Measurements from ENCODE around the gene TEAD4. TPM values are rescaled to one million over a fixed set of nuclear protein-coding genes. Genes with fewer than 3 reads are reported as not detected.

The TEAD4 gene
- total RNA-seq, 1 experiment from 2014 or later, result 96.8 TPM

- TF ChIP-seq, protein P1, sequence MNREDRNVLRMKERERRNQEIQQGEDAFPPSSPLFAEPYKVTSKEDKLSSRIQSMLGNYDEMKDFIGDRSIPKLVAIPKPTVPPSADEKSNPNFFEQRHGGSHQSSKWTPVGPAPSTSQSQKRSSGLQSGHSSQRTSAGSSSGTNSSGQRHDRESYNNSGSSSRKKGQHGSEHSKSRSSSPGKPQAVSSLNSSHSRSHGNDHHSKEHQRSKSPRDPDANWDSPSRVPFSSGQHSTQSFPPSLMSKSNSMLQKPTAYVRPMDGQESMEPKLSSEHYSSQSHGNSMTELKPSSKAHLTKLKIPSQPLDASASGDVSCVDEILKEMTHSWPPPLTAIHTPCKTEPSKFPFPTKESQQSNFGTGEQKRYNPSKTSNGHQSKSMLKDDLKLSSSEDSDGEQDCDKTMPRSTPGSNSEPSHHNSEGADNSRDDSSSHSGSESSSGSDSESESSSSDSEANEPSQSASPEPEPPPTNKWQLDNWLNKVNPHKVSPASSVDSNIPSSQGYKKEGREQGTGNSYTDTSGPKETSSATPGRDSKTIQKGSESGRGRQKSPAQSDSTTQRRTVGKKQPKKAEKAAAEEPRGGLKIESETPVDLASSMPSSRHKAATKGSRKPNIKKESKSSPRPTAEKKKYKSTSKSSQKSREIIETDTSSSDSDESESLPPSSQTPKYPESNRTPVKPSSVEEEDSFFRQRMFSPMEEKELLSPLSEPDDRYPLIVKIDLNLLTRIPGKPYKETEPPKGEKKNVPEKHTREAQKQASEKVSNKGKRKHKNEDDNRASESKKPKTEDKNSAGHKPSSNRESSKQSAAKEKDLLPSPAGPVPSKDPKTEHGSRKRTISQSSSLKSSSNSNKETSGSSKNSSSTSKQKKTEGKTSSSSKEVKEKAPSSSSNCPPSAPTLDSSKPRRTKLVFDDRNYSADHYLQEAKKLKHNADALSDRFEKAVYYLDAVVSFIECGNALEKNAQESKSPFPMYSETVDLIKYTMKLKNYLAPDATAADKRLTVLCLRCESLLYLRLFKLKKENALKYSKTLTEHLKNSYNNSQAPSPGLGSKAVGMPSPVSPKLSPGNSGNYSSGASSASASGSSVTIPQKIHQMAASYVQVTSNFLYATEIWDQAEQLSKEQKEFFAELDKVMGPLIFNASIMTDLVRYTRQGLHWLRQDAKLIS (CRISPR knock-in tag; IDR thresholded peaks at IDR 0.05; ENCODE audit: borderline replicate concordance), result no peak
- TF ChIP-seq E2F1 (CRISPR knock-in tag; IDR thresholded peaks at IDR 0.05) (no peak), ZNF281 (CRISPR knock-in tag; IDR thresholded peaks at IDR 0.05) (no peak)
Observed at GRCh38 chr12:2976581-2976996, 17.4 kb downstream of the TEAD4 start (continued).

DNA sequence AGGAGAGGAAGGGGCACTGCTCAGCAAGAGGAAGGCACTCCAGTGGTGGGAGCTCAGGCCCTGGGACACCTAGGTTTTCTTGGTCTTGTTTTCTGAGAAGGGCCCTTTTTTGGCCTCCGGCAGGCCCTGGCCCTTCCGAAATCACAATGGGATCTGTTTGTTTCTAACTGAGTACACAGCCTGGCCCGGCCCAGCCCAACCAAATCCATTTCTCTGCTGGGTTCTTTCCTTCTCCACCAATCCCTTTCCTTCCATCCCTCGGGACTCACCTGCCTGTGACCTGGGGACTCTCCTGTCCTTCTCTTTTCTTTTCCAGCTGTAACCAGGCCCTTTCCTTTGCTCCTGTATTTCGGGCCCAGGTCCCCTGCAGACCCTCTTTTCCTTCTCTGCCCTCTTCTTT lies 18.6 kb downstream of the TEAD4 start:
- peaks cover 17% of the 10 kb centered on the region for H3K36me3 Mint-ChIP-seq
- ATAC-seq (no peak), DNase-seq (ENCODE audit: low spot score) (no peak)
- no peak overlapping the region for H3K4me3 Mint-ChIP-seq
- ChIA-PET CTCF (interaction anchor here (0.5 to 2.7 kb wide), 5 partner anchors 21 to 132 kb away, joined by 3 to 8 read pairs (median 6); no protein-coding TSS in a partner anchor), POLR2A (interaction anchor here (0.8 kb wide), 1 partner anchor 14 kb away, joined by 4 read pairs; no protein-coding TSS in a partner anchor)
- no peaks in the 10 kb centered on the region for H3K27me3 Mint-ChIP-seq (ENCODE audit: low read depth)
- TF ChIP-seq CDX4 (CRISPR knock-in tag; IDR thresholded peaks at IDR 0.05; ENCODE audit: borderline replicate concordance) (no peak), TP53 (CRISPR knock-in tag; IDR thresholded peaks at IDR 0.05) (no peak), E2F1 (CRISPR knock-in tag; IDR thresholded peaks at IDR 0.05) (no peak), NR3C1 (CRISPR knock-in tag; conservative IDR thresholded peaks at IDR 0.05; ENCODE audit: low read depth) (no peak), ELF4 (CRISPR knock-in tag; IDR thresholded peaks at IDR 0.05; ENCODE audit: low read depth) (no peak), SP1 (CRISPR knock-in tag; conservative IDR thresholded peaks at IDR 0.05) (no peak), CBFB (CRISPR knock-in tag; IDR thresholded peaks at IDR 0.05; ENCODE audit: low read depth) (no peak), FOXJ3 (CRISPR knock-in tag; IDR thresholded peaks at IDR 0.05; ENCODE audit: borderline replicate concordance) (no peak), PREB (CRISPR knock-in tag; IDR thresholded peaks at IDR 0.05; ENCODE audit: borderline replicate concordance) (no peak)
- TF ChIP-seq, protein P2, sequence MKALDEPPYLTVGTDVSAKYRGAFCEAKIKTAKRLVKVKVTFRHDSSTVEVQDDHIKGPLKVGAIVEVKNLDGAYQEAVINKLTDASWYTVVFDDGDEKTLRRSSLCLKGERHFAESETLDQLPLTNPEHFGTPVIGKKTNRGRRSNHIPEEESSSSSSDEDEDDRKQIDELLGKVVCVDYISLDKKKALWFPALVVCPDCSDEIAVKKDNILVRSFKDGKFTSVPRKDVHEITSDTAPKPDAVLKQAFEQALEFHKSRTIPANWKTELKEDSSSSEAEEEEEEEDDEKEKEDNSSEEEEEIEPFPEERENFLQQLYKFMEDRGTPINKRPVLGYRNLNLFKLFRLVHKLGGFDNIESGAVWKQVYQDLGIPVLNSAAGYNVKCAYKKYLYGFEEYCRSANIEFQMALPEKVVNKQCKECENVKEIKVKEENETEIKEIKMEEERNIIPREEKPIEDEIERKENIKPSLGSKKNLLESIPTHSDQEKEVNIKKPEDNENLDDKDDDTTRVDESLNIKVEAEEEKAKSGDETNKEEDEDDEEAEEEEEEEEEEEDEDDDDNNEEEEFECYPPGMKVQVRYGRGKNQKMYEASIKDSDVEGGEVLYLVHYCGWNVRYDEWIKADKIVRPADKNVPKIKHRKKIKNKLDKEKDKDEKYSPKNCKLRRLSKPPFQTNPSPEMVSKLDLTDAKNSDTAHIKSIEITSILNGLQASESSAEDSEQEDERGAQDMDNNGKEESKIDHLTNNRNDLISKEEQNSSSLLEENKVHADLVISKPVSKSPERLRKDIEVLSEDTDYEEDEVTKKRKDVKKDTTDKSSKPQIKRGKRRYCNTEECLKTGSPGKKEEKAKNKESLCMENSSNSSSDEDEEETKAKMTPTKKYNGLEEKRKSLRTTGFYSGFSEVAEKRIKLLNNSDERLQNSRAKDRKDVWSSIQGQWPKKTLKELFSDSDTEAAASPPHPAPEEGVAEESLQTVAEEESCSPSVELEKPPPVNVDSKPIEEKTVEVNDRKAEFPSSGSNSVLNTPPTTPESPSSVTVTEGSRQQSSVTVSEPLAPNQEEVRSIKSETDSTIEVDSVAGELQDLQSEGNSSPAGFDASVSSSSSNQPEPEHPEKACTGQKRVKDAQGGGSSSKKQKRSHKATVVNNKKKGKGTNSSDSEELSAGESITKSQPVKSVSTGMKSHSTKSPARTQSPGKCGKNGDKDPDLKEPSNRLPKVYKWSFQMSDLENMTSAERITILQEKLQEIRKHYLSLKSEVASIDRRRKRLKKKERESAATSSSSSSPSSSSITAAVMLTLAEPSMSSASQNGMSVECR (CRISPR knock-in tag; IDR thresholded peaks at IDR 0.05; ENCODE audit: borderline replicate concordance), result no peak
- H3K9me3 Mint-ChIP-seq, result no peaks in the 10 kb centered on the region
- H3K4me1 Mint-ChIP-seq, result peaks cover 57% of the 10 kb centered on the region
- peak overlapping the region; percentile 89 for H3K27ac Mint-ChIP-seq

Measured in WTC11 (cell line).